ENCODE data around the gene APOC4.

Gene APOC4

GRCh38 chr19:44988896-44989556 lies 47.0 kb downstream of the APOC4 start:
- no peak overlapping the region for H3K4me3 Mint-ChIP-seq
- peaks cover 3% of the 10 kb centered on the region for H3K4me1 Mint-ChIP-seq (ENCODE audit: low read depth)
- no peaks in the 10 kb centered on the region for H3K27me3 Mint-ChIP-seq (ENCODE audit: low read depth)
- no peak overlapping the region for H3K27ac Mint-ChIP-seq
- H3K9me3 Mint-ChIP-seq = no peaks in the 10 kb centered on the region
- H3K36me3 Mint-ChIP-seq (ENCODE audit: low read depth) = peaks cover 30% of the 10 kb centered on the region

GRCh38 chr19:44990459-44990858 lies 48.4 kb downstream of the APOC4 start:
- Mint-ChIP-seq H3K27ac (no peak overlapping the region), H3K27me3 (ENCODE audit: low read depth) (no peaks in the 10 kb centered on the region), H3K9me3 (no peaks in the 10 kb centered on the region), H3K4me3 (no peak overlapping the region), H3K36me3 (ENCODE audit: low read depth) (peaks cover 25% of the 10 kb centered on the region), H3K4me1 (ENCODE audit: low read depth) (peaks cover 1% of the 10 kb centered on the region)

- peaks cover 1% of the 10 kb centered on the region for H3K4me1 Mint-ChIP-seq (ENCODE audit: low read depth)
- H3K27ac Mint-ChIP-seq = no peak overlapping the region
- peaks cover 22% of the 10 kb centered on the region for H3K36me3 Mint-ChIP-seq (ENCODE audit: low read depth)
- no peak overlapping the region for H3K4me3 Mint-ChIP-seq
- no peaks in the 10 kb centered on the region for H3K27me3 Mint-ChIP-seq (ENCODE audit: low read depth)
- no peaks in the 10 kb centered on the region for H3K9me3 Mint-ChIP-seq
Measured at GRCh38 chr19:44990966-44991365, 48.9 kb downstream of the APOC4 start.

GRCh38 chr19:44992336-44993163 lies 50.5 kb downstream of the APOC4 start:
- no peak overlapping the region for H3K27ac Mint-ChIP-seq
- no peaks in the 10 kb centered on the region for H3K9me3 Mint-ChIP-seq
- peaks cover 19% of the 10 kb centered on the region for H3K36me3 Mint-ChIP-seq (ENCODE audit: low read depth)
- H3K4me3 Mint-ChIP-seq = no peak overlapping the region
- no peaks in the 10 kb centered on the region for H3K27me3 Mint-ChIP-seq (ENCODE audit: low read depth)
- H3K4me1 Mint-ChIP-seq (ENCODE audit: low read depth) = peaks cover 1% of the 10 kb centered on the region

- H3K4me3 Mint-ChIP-seq = no peak overlapping the region
- no peaks in the 10 kb centered on the region for H3K9me3 Mint-ChIP-seq
- no peaks in the 10 kb centered on the region for H3K27me3 Mint-ChIP-seq (ENCODE audit: low read depth)
- H3K4me1 Mint-ChIP-seq (ENCODE audit: low read depth) = peaks cover 1% of the 10 kb centered on the region
- H3K36me3 Mint-ChIP-seq (ENCODE audit: low read depth) = peaks cover 16% of the 10 kb centered on the region
- no peak overlapping the region for H3K27ac Mint-ChIP-seq
Measured at GRCh38 chr19:44993526-44993925, 51.5 kb downstream of the APOC4 start.

- Mint-ChIP-seq H3K27ac (no peak overlapping the region), H3K36me3 (ENCODE audit: low read depth) (peaks cover 13% of the 10 kb centered on the region), H3K4me3 (no peak overlapping the region), H3K27me3 (ENCODE audit: low read depth) (no peaks in the 10 kb centered on the region), H3K9me3 (no peaks in the 10 kb centered on the region), H3K4me1 (ENCODE audit: low read depth) (peaks cover under 1% of the 10 kb centered on the region)
Measured at GRCh38 chr19:44993926-44994537, 52.0 kb downstream of the APOC4 start.

Measured in T-helper 1 cell treated with Interleukin-12 subunit alpha and Interleukin-12 subunit beta and Interleukin-4 antibody, amounts not matched to agents 30 μg/mL and 1 μg/mL, for 36 hours (primary cell).